Hepatocyte (in vitro differentiated cells): ENCODE measurements around the gene GABRD. TPM values are rescaled to one million over a fixed set of nuclear protein-coding genes. Genes with fewer than 3 reads are reported as not detected.
"Not testable (repeated sequence)": the region's sequence is repeated elsewhere in the genome, so short reads cannot be mapped to it uniquely, and the experiment has no call there.

Source experiments
- DNase-seq: peaks from one replicate; pipeline ENCODE4 v3.0.0-alpha.2; 2016; ENCODE audit warnings: low spot score
- H2AFZ ChIP-seq: fragments of 200-600 bp; sonication (generic); 2 replicates; pipeline ENCODE4 v1.6.0; 2016; ENCODE audit warnings: antibody characterized with exemption, mild to moderate bottlenecking
- H3K27ac ChIP-seq: fragments of 200-600 bp; sonication (generic); 2 replicates; pipeline ENCODE4 v1.5.1; 2016; ENCODE audit warnings: mild to moderate bottlenecking
- H3K27me3 ChIP-seq: fragments of 200-600 bp; sonication (generic); 2 replicates; pipeline ENCODE4 v1.6.1; 2016
- H3K36me3 ChIP-seq: fragments of 200-600 bp; sonication (generic); replicated peaks from 2 replicates; pipeline ENCODE4 v1.5.1; 2016; ENCODE audit warnings: low read depth; ENCODE audit not compliant: insufficient read depth
- H3K4me1 ChIP-seq: fragments of 200-600 bp; sonication (generic); 2 replicates; pipeline ENCODE4 v1.5.1; 2016; ENCODE audit warnings: mild to moderate bottlenecking, moderate library complexity; ENCODE audit not compliant: insufficient read depth
- H3K4me2 ChIP-seq: fragments of 200-600 bp; sonication (generic); 2 replicates; pipeline ENCODE4 v1.6.0; 2016
- H3K4me3 ChIP-seq: fragments of 200-600 bp; sonication (generic); 2 replicates; pipeline ENCODE4 v1.5.1; 2016; ENCODE audit warnings: mild to moderate bottlenecking
- H3K79me2 ChIP-seq: fragments of 200-600 bp; sonication (generic); 2 replicates; pipeline ENCODE4 v1.6.0; 2017; ENCODE audit warnings: mild to moderate bottlenecking
- H3K9me2 ChIP-seq: fragments of 200-600 bp; sonication (generic); replicated peaks from 2 replicates; pipeline ENCODE4 v1.6.0; 2017; ENCODE audit warnings: mild to moderate bottlenecking; ENCODE audit not compliant: insufficient read depth
- H3K9me3 ChIP-seq: fragments of 200-600 bp; sonication (generic); 2 replicates; pipeline ENCODE4 v1.5.1; 2016; ENCODE audit warnings: low read depth, mild to moderate bottlenecking
- H4K20me1 ChIP-seq: fragments of 200-600 bp; sonication (generic); 2 replicates; pipeline ENCODE4 v1.6.0; 2016; ENCODE audit warnings: mild to moderate bottlenecking; ENCODE audit not compliant: insufficient read depth, poor library complexity, severe bottlenecking
- EZH2 ChIP-seq: fragments of 200-600 bp; sonication (generic); IDR thresholded peaks from 2 replicates; pipeline ENCODE4 v1.6.1; 2016; ENCODE audit warnings: antibody characterized with exemption, mild to moderate bottlenecking, borderline replicate concordance
- EZH2phosphoT487 ChIP-seq: fragments of 200-600 bp; sonication (generic); IDR thresholded peaks from one replicate; pipeline ENCODE4 v1.6.1; 2018; ENCODE audit warnings: antibody characterized with exemption, mild to moderate bottlenecking, low read depth, moderate library complexity; ENCODE audit not compliant: unreplicated experiment, severe bottlenecking
- WGBS: methylation state at CpG from one replicate; pipeline ENCODE4 v1.1.6; 2016; ENCODE audit warnings: low lambda C conversion rate; ENCODE audit errors: missing lambda C conversion rate; 5-methylcytosine and 5-hydroxymethylcytosine counted together
- polyA plus RNA-seq: library from polyadenylated mRNA; unstranded; fragments of >200 nt; fragmentation: Nextera tagmentation; extraction: Ambion mirVana; gene quantifications from 2 replicates; pipeline ENCODE4 v1.2.1, GENCODE V29; 2016
- total RNA-seq: library from RNA; depleted of rRNA; stranded (reverse); fragments of >200 nt; gene quantifications from 2 replicates; pipeline ENCODE4 v1.2.3, GENCODE V29; 2014
- TF ChIP-seq, protein P1 (sequence below): fragments of 200-600 bp; sonication (generic); IDR thresholded peaks from 2 replicates; pipeline ENCODE4 v1.5.1; 2016; ENCODE audit warnings: antibody characterized with exemption, mild to moderate bottlenecking; ENCODE audit not compliant: poor library complexity

GABRD gene
- total and polyA plus RNA-seq, 2 experiments from 2014 or later = not detected

DNA sequence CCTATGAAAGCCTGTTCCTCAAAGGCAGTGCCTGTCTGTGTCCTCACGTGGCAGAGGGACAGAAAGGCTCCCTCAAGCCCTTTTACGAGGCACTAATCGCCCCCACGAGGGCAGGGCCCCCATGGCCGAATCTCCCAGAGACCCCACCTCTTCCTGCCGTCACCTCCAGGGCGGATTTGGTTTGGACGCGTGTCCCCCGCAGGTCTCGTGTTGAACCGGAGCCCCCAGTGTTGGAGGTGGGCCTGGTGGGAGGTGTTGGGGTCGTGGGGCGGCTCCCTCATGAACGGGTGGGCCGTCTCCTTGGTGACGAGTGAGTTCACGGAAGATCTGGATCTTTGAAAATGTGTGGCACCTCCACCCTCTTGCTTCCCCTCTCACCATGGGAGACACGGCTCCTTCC, 43.1 kb upstream of the GABRD start:
- TF ChIP-seq, protein P1, sequence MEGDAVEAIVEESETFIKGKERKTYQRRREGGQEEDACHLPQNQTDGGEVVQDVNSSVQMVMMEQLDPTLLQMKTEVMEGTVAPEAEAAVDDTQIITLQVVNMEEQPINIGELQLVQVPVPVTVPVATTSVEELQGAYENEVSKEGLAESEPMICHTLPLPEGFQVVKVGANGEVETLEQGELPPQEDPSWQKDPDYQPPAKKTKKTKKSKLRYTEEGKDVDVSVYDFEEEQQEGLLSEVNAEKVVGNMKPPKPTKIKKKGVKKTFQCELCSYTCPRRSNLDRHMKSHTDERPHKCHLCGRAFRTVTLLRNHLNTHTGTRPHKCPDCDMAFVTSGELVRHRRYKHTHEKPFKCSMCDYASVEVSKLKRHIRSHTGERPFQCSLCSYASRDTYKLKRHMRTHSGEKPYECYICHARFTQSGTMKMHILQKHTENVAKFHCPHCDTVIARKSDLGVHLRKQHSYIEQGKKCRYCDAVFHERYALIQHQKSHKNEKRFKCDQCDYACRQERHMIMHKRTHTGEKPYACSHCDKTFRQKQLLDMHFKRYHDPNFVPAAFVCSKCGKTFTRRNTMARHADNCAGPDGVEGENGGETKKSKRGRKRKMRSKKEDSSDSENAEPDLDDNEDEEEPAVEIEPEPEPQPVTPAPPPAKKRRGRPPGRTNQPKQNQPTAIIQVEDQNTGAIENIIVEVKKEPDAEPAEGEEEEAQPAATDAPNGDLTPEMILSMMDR = no peak
- TF ChIP-seq EZH2phosphoT487 (no peak), EZH2 (no peak)
- Histone ChIP-seq H3K4me1 (no peaks in the 10 kb centered on the region), H3K79me2 (no peaks in the 10 kb centered on the region), H3K36me3 (no peaks in the 10 kb centered on the region), H3K4me2 (no peak overlapping the region), H4K20me1 (no peaks in the 10 kb centered on the region), H3K4me3 (no peak overlapping the region), H3K27me3 (no peaks in the 10 kb centered on the region), H3K9me2 (no peaks in the 10 kb centered on the region), H2AFZ (no peak overlapping the region), H3K9me3 (no peaks in the 10 kb centered on the region), H3K27ac (no peak overlapping the region)
- 84% methylated on average over 19 of the region's 19 CpGs for WGBS
- no peak for DNase-seq

DNA sequence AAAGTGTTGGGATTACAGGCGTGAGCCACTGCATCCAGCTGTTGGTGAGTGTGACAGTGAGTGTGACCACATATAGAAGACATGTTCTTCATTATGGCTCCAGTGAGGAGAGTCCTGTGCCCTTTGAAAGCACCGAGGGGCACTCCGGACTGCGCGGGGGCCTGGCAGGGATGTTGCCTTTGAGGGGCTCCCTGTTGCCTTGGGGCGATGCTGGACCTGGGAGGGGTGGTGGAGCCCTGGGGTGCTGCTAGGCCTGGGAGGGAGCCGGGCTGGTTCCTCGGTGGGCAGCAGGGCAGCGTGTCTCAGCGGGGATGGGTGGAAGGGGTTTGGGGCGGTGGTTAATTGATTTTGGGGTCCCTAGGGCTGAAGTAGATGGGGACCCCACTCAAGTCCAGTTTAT, 41.0 kb upstream of the GABRD start:
- H3K4me2 ChIP-seq = no peak overlapping the region
- H4K20me1 ChIP-seq = no peaks in the 10 kb centered on the region
- H3K9me3 ChIP-seq = no peaks in the 10 kb centered on the region
- DNase-seq = no peak
- H3K4me1 ChIP-seq = no peaks in the 10 kb centered on the region
- no peak overlapping the region for H3K4me3 ChIP-seq
- H3K36me3 ChIP-seq = no peaks in the 10 kb centered on the region
- 95% methylated on average over 10 of the region's 11 CpGs for WGBS
- no peaks in the 10 kb centered on the region for H3K27me3 ChIP-seq
- no peak overlapping the region for H2AFZ ChIP-seq
- H3K27ac ChIP-seq = no peak overlapping the region
- H3K9me2 ChIP-seq = no peaks in the 10 kb centered on the region
- H3K79me2 ChIP-seq = no peaks in the 10 kb centered on the region
- TF ChIP-seq EZH2 = no peak
- TF ChIP-seq, protein P1 = no peak
- TF ChIP-seq EZH2phosphoT487 = no peak

DNA sequence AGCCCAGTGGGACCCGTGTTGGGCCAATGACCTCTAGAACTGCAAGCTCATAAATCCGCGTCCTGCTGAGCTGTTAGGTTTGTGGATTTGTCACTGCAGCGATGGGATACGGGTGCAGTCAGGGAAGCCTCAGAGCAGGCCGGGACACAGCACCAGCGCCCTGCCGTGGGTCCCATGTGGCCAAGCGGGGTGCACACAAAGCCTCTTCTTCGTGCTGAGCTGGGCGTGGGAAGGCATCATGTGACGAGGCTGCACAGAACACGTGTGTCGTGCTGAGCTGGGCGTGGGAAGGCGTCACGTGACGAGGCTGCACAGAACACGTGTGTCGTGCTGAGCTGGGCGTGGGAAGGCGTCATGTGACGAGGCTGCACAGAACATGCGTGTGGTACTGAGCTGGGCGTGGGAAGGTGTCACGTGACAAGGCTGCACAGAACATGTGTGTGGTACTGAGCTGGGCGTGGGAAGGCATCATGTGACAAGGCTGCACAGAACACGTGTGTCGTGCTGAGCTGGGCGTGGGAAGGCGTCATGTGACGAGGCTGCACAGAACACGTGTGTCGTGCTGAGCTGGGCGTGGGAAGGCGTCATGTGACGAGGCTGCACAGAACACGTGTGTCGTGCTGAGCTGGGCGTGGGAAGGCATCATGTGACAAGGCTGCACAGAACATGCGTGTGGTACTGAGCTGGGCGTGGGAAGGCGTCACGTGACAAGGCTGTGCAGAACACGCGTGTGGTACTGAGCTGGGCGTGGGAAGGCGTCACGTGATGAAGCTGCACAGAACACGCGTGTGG, 40.3 kb upstream of the GABRD start:
- not testable (repeated sequence) for H3K27ac ChIP-seq, DNase-seq

DNA sequence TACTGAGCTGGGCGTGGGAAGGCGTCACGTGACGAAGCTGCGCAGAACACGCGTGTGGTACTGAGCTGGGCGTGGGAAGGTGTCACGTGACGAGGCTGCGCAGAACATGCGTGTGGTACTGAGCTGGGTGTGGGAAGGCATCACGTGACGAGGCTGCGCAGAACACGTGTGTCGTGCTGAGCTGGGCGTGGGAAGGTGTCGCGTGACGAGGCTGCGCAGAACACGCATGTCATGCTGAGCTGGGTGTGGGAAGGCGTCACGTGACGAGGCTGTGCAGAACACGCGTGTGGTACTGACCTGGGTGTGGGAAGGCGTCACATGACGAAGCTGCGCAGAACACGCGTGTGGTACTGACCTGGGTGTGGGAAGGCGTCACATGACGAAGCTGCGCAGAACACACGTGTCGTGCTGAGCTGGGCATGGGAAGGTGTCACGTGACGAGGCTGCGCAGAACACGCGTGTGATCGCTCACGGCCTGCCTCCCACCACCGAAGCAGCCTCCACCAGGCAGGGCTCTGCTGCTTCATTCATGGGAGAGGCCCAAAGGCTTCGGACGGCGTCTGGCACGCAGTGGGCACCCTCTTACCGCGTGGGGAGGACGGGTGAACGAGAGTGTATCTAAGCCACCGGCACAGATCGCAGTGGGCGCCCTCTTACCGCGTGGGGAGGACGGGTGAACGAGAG, 39.5 kb upstream of the GABRD start:
- Histone ChIP-seq H3K27ac (no peak overlapping the region), H3K36me3 (no peaks in the 10 kb centered on the region), H3K4me1 (no peaks in the 10 kb centered on the region), H3K4me2 (no peak overlapping the region), H3K9me3 (no peaks in the 10 kb centered on the region), H3K27me3 (no peaks in the 10 kb centered on the region), H4K20me1 (no peaks in the 10 kb centered on the region), H2AFZ (no peak overlapping the region), H3K9me2 (no peaks in the 10 kb centered on the region), H3K4me3 (no peak overlapping the region), H3K79me2 (no peaks in the 10 kb centered on the region)
- DNase-seq = no peak
- over 99% methylated on average over 43 of the region's 61 CpGs for WGBS
- no peak for TF ChIP-seq EZH2
- no peak for TF ChIP-seq EZH2phosphoT487
- TF ChIP-seq, protein P1 = no peak

More for the DNA sequence above, 40.3 kb upstream of the GABRD start:
- not testable (repeated sequence) for H3K4me3 ChIP-seq, H3K9me2 ChIP-seq, H3K36me3 ChIP-seq, H4K20me1 ChIP-seq, H3K27me3 ChIP-seq, H2AFZ ChIP-seq, H3K9me3 ChIP-seq, H3K4me2 ChIP-seq, H3K79me2 ChIP-seq, H3K4me1 ChIP-seq
- whole genome bisulfite sequencing = 93% methylated on average over 44 of the region's 51 CpGs
